DMS153 (cell line): ENCODE measurements around the gene MAPKBP1.

Experiments
- DNase-seq: peaks from one replicate; lab custom pipeline; 2025; lab: John Stamatoyannopoulos, UW

Gene MAPKBP1

DNA sequence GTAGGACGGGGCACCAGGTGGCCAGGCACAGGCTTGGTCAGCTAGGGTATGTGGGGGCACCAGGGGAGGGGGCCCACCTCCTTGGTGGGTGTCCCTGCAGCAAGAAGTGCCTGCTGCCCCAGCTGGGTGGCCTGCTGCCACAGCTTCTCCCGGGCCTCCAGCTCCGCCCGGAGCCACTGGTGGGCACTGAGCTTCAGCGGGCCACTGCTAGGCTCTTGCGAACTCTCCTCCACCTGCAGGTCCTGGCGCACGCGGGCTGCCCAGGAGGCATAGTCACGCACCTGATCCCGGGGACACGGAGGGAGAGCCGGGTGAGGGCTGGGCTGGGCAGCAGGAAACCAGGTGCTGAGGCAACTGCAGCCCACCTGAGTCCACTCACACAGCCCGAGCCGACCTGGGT is 94.0 kb downstream of the MAPKBP1 start:
- DNase-seq = no peak

DNA sequence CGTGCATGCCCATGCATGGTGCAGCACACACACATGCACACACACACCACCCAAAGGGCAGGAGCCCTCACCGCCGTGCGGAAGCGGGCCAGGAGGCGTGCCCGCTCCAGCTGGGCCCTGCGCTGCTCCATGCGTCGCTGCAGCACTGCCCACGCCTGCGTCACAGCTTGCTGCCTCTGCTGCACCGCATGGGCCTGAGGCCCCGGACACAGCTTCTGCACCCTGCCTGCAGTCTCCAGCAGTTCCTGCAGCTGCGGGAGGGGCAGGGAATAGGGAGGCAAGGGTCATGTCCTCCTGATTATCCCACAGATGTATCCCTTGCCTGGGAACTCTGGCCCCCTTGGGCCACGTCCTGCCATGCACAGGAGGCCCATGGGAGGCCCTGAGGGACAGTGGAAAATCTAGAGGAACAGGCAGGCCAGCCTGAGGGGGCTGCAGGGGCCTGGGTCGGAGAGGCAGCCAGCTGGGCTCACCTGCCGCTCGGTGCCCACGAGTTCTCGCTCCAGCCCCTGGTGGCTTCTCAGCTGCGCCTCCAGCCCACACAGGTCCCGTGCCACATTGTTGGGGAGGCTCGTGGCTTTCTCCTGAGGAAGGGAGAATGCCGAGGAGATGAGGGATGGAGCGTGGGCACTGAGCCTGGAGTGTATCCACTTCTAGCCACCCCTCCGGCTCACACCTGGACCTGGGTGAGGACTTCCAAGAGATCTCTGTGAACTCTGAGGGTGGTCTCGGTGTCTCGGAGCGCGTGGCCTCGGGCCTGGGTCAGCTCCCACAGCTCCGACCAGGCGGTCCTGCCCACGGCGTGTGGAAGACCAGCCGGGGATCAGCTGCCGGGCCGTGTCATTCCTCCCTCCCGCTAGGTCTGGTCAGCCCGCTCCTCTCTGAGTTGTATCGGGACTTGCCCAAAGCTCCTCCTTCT is 95.7 kb downstream of the MAPKBP1 start:
- no peak for DNase-seq

DNA sequence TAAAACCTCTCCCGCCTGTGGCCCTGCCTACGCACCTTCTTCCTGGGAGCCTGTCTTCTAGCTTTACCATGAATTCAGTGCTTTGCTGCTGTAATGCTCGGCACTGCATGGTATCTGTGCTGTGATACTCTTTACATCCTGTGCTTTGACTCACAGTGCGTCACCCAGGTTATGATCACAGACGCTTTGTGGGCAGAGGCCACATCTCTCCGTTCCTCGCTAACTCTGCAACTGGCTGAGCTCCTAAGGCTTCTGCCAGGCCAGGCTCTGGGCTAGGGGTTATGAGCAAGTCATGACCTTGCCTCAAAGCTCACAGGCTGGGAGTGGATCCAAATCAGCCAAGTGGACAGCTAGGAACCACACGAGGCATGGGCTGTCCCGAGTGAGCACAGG is 96.4 kb downstream of the MAPKBP1 start:
- DNase-seq = no peak

DNA sequence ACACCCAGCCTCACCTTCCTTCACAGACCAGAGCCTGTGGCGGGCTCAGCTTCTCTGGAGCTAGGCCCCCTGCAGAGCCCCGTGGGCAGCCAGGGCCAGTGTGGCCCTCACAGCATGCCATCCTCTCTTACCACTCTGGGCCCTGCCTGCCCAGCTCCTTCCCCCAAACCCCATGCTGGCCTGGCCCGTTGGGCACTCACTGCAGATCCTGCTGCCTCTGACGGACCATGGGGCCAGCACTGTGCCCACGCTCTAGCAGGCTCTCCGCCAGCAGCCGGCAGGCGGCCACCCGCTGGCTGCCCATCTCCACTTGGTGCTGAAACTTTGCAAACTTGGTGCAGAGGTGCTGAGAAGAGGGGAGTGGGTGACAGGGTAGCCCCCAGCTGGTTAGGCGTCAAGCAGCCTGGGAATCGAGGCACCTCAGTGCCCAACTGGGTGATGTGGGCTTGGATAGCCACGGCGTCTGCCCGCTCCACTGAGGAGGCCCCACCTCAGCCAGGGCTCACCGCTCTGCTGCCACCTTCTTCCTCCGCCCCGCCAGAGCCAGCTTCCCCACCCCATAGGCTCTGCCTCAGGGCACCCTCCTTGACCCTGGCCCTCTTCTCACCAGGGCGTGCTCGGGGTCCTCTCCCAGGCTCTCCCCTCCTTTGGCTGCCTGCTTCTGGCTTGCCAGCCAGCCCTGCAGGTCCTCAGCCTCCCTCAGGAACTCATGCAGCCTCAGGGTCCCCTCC is 97.1 kb downstream of the MAPKBP1 start:
- DNase-seq = no peak

DNA sequence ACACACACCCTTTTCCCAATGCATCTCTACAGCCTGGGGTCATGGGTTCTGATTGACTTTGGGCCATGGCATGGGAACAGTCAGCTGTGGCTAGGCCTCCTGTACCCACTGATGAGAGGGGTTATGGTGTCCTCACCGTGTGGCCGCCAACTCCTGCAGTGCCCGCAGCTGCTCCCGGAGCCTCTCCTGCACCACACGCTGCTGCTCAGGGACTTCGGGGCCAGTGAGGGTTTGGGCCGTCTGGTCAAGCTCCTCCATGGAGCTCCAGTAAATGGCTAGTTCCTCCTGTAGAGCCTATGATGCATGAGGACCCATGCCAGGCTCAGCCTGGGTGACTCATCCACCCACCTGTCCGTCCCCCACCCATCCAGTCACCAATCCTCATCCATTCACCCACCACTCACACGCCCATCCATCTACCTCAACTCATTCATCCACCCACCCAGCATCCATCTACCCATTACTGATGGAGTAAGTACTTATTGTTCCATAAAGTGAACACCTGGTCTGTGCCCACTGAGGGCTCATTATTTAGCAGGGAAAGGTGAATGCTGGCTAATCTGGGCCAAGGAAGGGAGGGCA is 98.0 kb downstream of the MAPKBP1 start:
- no peak for DNase-seq

DNA sequence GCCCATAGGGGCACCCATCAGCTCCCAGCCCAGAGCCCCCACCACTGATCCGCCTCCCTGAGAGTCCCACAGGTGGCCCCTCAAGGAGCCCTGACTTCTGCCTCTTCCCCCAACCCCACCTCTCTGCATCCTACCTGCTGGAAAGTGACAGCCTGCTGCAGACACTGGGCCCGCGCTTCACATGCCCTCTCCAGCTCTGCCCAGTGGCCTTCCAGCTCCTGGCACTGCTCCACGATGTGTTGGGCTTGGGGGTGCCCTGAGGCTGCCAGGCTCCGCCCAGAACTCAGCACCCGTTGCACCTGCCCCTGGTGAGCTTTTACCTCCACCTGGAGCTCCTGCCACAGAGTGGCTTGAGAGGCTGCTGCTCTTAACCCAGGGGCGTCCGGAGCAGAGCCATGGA is 99.4 kb downstream of the MAPKBP1 start:
- DNase-seq = no peak

DNA sequence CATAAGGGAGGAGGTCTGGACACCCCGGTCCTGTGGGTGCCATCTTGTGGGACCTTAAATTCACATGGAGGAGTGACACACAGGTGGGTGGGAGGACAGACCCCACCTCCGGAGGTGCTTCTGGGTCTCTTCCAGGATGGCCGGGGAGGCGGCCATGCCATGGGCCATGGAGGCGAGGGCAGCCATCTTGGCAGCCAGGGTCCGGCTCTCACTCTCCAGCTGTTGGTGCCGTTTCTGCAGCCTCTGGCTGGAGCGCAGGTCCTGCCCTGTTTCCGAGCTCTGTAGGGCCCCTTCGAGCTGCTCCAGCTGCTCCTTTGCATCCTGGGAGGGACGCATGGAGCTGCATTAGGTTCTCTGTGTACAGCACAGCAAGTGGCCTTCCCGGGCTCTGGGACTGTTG is 100.5 kb downstream of the MAPKBP1 start:
- DNase-seq = no peak

DNA sequence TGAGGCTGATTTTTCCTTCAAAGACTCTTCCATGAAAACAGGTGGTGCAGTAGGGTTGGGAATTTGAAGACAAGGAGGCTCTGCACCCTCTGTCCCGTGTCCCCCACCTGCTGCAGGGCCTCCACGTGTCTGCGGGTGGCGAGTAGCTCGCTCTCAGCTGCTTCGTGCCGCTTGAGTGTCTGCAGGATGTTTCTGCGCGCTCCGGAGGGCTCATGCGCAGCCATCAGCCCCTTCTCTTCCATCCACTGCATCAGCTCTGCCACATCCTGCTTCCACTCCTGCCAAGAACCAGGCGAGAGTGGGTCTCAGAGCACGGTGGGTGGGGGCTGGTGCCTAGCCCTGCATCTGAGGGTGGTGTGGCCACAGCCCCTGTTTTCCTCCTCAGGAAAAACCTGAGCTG is 101.7 kb downstream of the MAPKBP1 start:
- no peak for DNase-seq

DNA sequence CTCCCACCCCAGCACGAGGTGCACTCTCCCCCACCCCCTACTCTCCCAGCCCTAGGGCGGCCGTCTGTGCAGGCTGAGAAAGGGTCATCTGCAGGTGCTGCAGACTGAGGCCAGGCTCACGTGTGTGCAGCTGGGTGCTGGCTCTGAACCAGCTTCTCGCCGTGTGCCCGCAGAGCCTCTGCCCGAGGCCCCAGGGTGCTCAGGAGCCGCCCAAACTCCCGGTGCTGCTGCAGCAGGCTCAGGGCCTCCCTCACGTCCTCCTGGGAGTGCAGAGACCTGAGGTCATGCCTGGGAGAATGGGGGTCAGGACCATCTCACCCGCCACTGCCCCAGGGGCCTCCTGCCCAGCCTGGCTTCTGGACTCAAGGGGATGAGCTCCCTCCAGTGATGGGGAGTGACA is 102.4 kb downstream of the MAPKBP1 start:
- no peak for DNase-seq
